Mesenteric fat pad (tissue), 1 donor: ENCODE results near the gene DOLK. TPM values are rescaled to one million over a fixed set of nuclear protein-coding genes. Genes with fewer than 3 reads are reported as not detected.
A peak's percentile ranks its signal among the peaks of the same experiment; 100 is the strongest.
"Not testable (repeated sequence)": the region's sequence is repeated elsewhere in the genome, so short reads cannot be mapped to it uniquely, and the experiment has no call there.

Source experiments
- DNase-seq: peaks from one replicate; pipeline ENCODE4 v3.0.0-alpha.2; 2020; ENCODE audit warnings: low spot score
- long read RNA-seq: library from polyadenylated mRNA; unstranded; transcript quantifications from one replicate; pipeline ENCODE4 v2.0.0, GENCODE V29; 2020
- total RNA-seq: library from RNA; stranded (reverse); fragmentation: NEBNext Ultra II Directional; extraction: Animal tissue kit (Norgen Biotek cat#: 25700); gene quantifications from one replicate; pipeline ENCODE4 v1.2.1, GENCODE V29; 2021
- donor health status: DM: yes; HTN: yes; CAD: no.

DOLK gene
- 16.7 TPM for total RNA-seq
- long read RNA-seq, transcript DOLK-201 (1 exons, 2,090 nt), result major isoform, 137 of 138 reads
- long read RNA-seq, partial matches to known transcripts, result 0 of 138 reads
- long read RNA-seq, other reads (novel, unspliced or antisense), result 1 of 138 reads

DNA sequence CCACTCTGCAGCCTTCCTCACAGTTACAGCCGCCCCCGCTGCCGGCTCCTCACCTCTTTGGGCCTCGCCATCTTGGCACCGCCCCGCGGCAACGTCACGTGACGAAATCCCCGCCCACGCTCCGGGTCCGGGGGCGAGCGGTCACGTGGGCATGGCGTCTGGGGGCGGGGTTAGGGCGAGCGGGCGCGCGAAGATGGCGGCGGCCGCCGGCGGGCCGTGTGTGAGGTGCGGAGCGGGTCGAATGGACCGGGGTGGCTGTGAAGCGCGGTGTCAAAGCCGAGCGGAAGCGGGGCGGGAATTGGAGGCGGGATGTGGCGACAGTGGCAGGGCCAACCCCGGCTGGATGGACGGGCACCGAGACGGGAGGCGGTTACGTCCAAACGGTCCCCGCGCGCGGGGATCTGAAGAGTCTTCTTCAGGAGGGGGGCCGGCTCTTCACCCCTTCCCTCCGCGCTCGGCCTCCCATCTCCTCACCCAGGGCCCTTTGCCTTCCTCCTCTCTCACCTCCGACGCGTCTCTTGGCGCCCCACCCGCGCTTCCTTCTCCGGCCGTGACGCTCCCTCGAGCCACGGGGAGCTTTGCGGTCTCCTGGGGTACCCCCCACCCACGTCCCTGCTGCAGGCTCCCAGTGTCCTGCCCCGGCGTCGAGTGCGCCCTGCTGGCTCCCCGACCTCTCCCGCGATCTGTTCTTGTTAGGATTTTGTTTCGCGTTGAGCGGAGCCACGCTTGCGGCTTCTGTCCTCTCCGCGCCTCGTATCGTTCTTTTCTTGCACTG, at the start of gene DOLK, which contains the start of gene NUP188:
DOLK (minus strand) TSS at position 77 of the 775 bp plus-strand sequence. CDS start 300 bp downstream, outside the sequence.
NUP188 (plus strand) TSS at position 173 of the 775 bp plus-strand sequence; CDS start at position 194, 21 bp downstream.
- DNase-seq, result peak; percentile 100

DNA sequence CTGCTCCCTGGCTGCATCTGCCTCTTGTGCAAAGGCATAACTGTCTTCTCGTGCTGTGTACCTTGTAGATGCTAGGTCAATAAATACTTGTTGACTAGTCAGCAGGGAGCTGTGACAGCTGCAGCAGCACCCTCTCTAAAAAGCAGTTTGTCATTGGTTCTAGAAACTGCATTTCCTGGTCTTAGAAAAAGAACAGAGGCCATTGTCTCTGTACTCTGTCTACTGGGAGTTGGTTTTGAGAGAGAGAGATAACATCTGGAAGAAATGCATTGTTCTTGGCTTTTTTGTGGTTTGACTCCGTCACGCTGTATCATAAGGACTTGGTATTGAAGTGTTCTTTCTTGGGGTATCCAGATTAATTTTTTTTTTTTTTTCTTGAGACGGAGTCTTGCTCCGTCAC, 48.4 kb upstream of the DOLK start:
- no peak for DNase-seq

GRCh38 chr9:128992995-128993394, 45.6 kb upstream of the DOLK start:
- no peak for DNase-seq

DNA sequence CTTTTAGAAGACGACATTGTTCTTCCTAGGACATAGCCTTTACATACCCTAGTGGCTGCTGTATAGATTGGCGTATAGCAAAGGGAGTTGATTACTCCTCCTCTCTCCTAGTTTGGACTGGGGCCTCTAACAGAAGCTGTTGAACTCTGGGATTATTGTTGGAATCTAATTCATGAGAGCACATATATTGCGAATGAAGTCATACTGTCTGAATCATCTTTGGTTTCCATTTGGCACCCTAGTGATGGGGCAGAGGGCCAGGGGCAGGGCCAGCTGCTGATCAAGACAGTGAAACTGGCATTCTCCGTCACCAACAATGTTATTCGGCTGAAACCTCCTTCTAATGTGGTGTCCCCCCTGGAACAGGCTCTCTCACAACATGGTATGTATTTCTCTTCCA, 40.4 kb upstream of the DOLK start:
- no peak for DNase-seq

- DNase-seq, result no peak
Observed at GRCh38 chr9:128986671-128987070, 39.3 kb upstream of the DOLK start.

GRCh38 chr9:128983536-128983935, 36.1 kb upstream of the DOLK start:
- no peak for DNase-seq

- DNase-seq, result no peak
Observed at GRCh38 chr9:128979111-128979510, 31.7 kb upstream of the DOLK start.

GRCh38 chr9:128972956-128973355, 25.6 kb upstream of the DOLK start:
- no peak for DNase-seq

DNA sequence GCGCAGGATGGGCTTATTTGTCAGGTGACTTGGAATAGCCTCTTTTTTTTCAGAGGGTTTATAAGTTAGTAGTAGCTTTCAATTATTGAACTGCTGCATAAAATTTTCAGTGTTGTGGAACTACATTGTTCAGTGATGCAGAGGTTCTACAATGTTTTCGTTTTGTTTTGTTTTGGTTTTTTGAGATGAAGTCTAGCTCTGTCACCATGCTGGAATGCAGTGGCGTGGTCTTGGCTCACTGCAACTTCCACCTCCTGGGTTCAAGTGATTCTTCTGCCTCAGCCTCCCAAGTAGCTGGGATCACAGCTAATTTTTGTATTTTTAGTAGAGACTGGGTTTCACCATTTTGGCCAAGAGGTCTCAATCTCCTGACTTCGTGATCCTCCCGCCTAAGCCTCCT, 22.1 kb upstream of the DOLK start:
- no peak for DNase-seq

- DNase-seq, result not testable (repeated sequence)
Observed at GRCh38 chr9:128961403-128961802, 14.0 kb upstream of the DOLK start.

DNA sequence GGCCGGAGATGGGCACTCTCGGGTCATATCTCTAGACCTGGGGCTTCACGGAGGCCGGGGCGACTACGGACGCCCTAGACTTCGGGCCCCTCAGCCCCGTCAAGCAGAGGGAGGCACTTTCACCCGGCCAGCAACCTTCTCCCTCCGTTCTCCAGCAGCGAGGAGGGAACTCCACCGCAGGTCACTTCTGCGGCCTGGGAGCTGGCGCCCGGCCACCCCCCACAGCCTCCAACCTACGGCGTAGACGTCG, 201 bp downstream of the DOLK start:
- DNase-seq, result peak; percentile 88

DNA sequence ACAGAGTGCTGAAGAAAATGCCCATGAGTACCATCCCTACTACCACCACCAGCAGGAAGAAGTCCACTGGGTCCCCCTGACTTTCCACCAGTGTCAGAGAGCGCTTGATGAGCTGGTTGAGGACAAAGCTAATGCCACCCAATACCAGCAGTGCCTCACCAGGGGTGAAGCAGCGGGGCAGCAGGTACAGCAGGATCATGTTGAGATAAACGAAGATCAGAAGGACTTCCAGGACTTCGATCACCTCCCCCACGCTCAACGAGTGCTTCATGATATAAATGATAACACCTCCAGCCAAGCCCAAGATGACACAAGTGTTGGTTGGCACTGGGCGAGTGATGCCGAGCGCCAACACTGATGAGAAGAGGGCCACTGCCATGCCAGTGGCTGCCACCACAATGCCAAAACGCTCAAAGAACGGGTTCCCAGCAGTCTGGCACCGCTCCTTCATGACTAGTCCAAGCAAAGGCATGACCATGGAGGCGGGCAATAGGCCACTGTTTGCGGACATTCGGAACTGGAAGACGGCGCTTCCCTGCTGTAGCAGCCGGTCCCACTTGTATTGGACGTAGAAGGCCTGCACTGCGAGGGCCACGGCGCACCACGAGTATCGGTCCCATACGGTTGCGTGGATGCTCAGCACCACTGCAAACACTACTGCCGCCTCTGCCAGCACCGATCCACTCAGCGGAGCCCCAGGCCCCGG, 679 bp downstream of the DOLK start:
- DNase-seq, result peak; percentile 51

DNA sequence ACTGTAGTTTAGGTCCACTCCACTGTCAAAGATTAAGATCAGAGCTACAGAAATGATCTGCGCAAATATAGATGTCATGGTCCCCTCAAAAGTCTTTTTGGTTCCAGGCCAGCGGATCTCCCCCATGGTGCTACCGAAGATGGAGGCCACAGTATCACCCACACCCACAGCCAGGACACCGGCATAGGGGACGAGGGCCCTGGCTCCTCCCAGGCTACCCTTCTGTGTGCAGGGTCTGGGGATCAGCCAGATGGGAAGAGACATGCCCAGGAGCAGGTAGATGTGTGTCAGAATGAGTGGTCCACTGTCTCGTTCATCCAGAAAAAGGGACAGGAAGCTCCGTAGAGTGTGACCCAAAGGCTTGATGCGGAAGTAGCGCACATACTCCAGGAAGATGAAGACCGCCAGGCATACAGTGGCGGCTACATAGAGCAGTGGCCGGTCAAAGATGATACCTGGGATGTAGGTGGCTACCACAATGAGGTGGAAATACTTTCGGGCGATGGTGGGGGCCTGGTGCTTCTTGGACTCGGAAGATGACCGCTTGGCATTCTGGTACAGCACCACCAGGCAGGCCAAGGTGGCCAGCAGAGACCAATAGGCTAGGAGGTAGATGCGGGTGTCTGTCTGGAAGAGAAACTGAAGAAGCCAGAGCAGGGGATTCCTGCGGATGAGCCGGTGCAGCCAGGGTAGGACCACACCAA, 1.5 kb downstream of the DOLK start:
- peak; percentile 65 for DNase-seq

GRCh38 chr9:128944966-128945365, 2.4 kb downstream of the DOLK start:
- peak; percentile 41 for DNase-seq

DNA sequence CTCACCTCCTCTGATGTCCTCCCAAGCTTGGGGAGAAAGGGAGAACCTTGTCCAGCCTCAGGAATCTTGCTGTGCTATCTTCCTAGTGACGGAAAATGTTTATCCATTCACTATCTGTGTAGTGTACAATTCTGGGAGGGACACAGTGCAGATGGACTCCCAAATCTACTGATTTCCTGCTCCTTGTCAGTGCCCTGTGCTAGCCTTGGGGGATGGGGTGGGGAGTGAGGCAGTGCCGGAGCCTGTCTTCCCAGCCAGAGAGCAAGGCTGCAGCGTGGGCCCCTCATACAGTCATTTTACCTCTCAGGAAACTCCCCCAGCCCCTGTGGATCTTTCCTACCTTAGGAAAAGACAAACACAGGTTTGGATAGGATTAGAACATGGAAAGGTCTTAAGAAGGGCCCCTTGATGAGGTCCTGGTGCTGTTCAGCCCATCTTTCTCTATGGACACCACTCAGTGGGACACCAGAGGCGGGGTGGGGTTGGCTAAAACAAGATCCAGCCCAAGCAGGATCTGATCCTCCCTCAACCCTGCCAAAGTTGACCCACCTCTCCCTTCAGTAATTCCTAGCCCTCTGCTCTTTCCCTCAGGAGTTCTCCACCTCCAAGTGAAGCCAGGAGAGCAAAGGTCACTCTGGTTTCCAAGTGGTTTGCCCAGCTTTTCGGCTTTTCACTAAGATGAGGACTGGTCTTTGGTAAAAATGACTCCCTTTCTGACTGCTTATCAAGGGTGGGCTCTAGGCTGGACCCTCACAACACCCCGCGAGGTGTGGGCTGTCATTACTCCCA, 3.4 kb downstream of the DOLK start:
- peak; percentile 9 for DNase-seq

DNA sequence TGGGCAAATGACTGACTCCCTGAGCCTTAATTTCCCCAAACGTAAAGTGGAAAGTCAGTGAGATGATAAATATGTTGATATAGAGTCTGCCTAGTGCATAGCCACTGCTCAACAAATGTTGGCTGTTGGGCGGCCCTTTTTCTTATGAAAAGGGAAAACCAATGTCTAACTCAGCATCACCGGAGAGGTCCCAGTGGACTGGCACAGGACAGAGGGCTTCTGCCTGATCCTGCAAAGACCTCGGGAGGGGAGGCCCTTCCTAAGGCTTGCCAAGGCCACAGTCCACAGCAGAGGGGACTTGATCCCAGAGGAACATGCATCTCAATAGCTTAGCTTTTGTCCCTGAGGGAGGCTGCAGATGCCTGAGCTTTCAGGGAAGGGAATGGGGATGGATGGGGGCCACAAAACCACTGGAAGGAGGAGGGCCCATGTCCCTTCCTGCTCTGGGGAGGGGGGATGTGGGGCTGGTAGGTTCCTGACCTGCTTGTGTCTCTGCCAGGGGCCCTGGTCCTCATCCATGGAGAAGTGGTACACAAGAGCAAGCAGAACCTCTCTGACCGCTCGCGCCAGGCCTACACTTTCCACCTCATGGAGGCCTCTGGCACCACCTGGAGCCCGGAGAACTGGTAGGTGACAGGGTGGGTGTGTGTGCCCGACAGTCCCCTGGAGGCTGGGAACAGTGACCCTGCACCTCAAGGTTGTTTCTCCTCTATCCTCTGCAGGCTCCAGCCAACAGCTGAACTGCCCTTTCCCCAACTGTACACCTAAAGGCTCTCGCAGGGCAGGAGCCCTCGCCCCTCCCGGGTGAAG, 6.3 kb downstream of the DOLK start:
- peak; percentile 84 for DNase-seq

DNA sequence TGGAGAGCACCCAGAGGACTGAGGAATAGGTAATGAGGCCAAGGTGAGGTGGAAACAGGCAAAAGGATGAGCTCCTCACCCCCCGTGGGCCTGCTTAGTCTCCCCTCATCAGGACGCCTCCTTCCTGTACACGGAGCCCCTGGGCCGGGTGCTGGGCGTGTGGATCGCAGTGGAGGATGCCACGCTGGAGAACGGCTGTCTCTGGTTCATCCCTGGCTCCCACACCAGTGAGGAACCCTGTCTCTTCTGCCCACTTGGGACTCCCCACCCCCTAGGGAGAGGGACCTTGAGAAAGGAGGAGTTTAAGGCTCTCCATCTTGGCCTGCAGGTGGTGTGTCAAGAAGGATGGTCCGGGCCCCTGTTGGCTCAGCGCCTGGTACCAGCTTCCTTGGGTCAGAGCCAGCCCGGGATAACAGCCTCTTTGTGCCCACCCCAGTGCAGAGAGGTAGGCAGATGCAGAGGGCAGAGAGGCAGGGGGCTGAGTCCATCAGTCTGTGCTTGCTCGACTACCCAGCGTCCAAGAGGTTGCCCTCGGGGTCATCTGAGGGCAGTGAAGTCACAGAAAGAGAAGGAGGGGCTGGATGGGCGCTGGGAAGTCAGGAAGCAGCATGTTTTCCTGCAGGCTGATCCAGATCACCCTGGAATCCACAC, 7.0 kb downstream of the DOLK start:
- peak; percentile 76 for DNase-seq

DNA sequence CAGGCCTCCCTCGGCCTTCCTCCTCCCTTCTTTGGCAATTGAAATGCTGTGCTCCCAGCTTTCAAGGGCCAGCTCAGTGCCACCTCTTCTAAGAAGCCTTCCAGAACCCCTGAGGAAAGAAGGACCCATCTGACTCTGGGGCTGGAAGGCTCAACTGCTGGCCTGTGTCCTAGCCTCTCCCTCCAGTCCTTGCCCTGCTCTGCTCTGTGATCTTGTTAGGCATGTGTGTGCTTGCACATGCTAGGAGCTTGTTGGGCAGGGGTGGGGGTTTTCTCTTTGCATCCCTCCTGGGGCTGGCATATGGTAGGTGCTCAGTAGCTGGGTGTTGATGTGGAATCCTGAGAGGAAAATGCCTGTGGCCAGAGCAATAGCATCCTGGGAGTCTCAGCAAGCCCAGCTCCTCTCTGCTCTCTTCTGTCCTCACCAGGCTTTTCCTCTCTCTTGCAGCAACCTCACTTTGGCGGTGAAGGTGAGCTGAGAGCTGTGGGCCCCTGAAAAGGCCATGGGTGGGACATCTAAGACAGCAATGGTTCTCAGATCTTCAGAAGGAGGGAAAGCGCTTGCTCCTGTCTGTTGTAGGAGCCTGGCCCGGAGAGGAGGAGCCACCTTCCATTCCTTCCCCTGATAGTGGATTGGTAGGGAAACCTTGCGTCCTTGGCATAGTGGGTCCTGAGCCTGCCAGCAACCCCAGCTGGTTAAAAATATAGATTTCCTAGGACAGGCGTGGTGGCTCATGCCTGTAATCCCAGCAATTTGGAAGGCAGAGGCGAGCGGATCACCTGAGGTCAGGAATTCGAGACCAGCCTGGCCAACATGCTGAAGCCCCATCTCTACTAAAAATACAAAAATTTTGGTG, 9.9 kb downstream of the DOLK start:
- peak; percentile 14 for DNase-seq
